GM10266 (cell line): Measurements from ENCODE around the gene B4GALT5.

Experiments
- DNase-seq: peaks from one replicate; pipeline ENCODE4 v3.0.0; 2012; ENCODE audit errors: extremely low spot score
- CTCF ChIP-seq: IDR thresholded peaks from 2 replicates; pipeline ENCODE4 v1.5.1; 2012; ENCODE audit warnings: mild to moderate bottlenecking, low read depth; ENCODE audit not compliant: control insufficient read depth, insufficient read depth; ENCODE audit errors: missing control alignments

B4GALT5 gene

GRCh38 chr20:49754596-49754995 lies 40.9 kb upstream of the B4GALT5 start:
- no peak for TF ChIP-seq CTCF

GRCh38 chr20:49753133-49753532 lies 39.5 kb upstream of the B4GALT5 start:
- no peak for DNase-seq
- TF ChIP-seq CTCF: no peak

More at GRCh38 chr20:49754596-49754995, 40.9 kb upstream of the B4GALT5 start:
- DNase-seq: no peak

- DNase-seq: no peak
- TF ChIP-seq CTCF: no peak
These were observed 38.7 kb upstream of the B4GALT5 start for GRCh38 chr20:49752201-49752903.

- DNase-seq: no peak
- no peak for TF ChIP-seq CTCF
These were observed 37.7 kb upstream of the B4GALT5 start for GRCh38 chr20:49751397-49751736.

GRCh38 chr20:49750611-49751396 lies 37.1 kb upstream of the B4GALT5 start:
- DNase-seq: peak; percentile 50
- TF ChIP-seq CTCF: no peak

- DNase-seq: no peak
- no peak for TF ChIP-seq CTCF
These were observed 35.9 kb upstream of the B4GALT5 start for GRCh38 chr20:49749625-49750024.

- DNase-seq: no peak
- TF ChIP-seq CTCF: no peak
These were observed 34.8 kb upstream of the B4GALT5 start for GRCh38 chr20:49748525-49748838.
